WTC11 (cell line): Measurements from ENCODE around the gene FLT1. TPM values are rescaled to one million over a fixed set of nuclear protein-coding genes. Genes with fewer than 3 reads are reported as not detected.

ENCODE experiments used
- ATAC-seq: fragments of 200-7000 bp; cut with Tn5 transposase; 2 replicates; pipeline ENCODE4 v1.10.0; 2021; ENCODE audit warnings: mild to moderate bottlenecking, moderate library complexity
- CTCF ChIA-PET: fragments of 300-600 bp; sonication (Branson Sonifier 250); formaldehyde crosslinking; loops from one replicate; lab custom pipeline; 2021; ENCODE audit warnings: antibody characterized with exemption; lab: Charles Lee
- POLR2A ChIA-PET: fragments of 350-600 bp; sonication (Branson Sonifier 250); formaldehyde crosslinking; loops from one replicate; lab custom pipeline; 2021; ENCODE audit warnings: antibody characterized with exemption; lab: Charles Lee
- DNase-seq: peaks from one replicate; pipeline ENCODE4 v3.0.0; 2021; ENCODE audit warnings: low spot score
- H3K27ac Mint-ChIP-seq: 2 replicates; pipeline ENCODE4 v1.8.0; 2021; ENCODE audit warnings: mixed read lengths
- H3K27me3 Mint-ChIP-seq: 2 replicates; pipeline ENCODE4 v1.8.0; 2021; ENCODE audit warnings: low read depth, mild to moderate bottlenecking, moderate library complexity, mixed read lengths
- H3K36me3 Mint-ChIP-seq: 2 replicates; pipeline ENCODE4 v1.8.0; 2021; ENCODE audit warnings: mixed read lengths
- H3K4me1 Mint-ChIP-seq: 2 replicates; pipeline ENCODE4 v1.8.0; 2022; ENCODE audit warnings: mixed read lengths
- H3K4me3 Mint-ChIP-seq: 2 replicates; pipeline ENCODE4 v1.8.0; 2021; ENCODE audit warnings: mild to moderate bottlenecking, moderate library complexity, mixed read lengths
- H3K9me3 Mint-ChIP-seq: 2 replicates; pipeline ENCODE4 v1.8.0; 2021; ENCODE audit warnings: mixed read lengths
- AFF4 ChIP-seq: sonication (generic); formaldehyde crosslinking; IDR thresholded peaks from 2 replicates; pipeline ENCODE4 v1.8.1; 2023; ENCODE audit warnings: mild to moderate bottlenecking, missing genetic modification reagents, borderline replicate concordance
- E2F1 ChIP-seq: sonication (generic); formaldehyde crosslinking; IDR thresholded peaks from 2 replicates; pipeline ENCODE4 v1.8.0; 2022; ENCODE audit warnings: mild to moderate bottlenecking, missing genetic modification reagents
- ETV6 ChIP-seq: sonication (generic); formaldehyde crosslinking; IDR thresholded peaks from 2 replicates; pipeline ENCODE4 v1.8.1; 2022; ENCODE audit warnings: mild to moderate bottlenecking, missing genetic modification reagents
- IRF2 ChIP-seq: sonication (generic); formaldehyde crosslinking; IDR thresholded peaks from 2 replicates; pipeline ENCODE4 v1.8.0; 2022; ENCODE audit warnings: low read depth, missing genetic modification reagents, borderline replicate concordance
- JUN ChIP-seq: sonication (generic); formaldehyde crosslinking; IDR thresholded peaks from 2 replicates; pipeline ENCODE4 v1.8.0; 2023; ENCODE audit warnings: mild to moderate bottlenecking, missing genetic modification reagents
- NFE2L1 ChIP-seq: sonication (generic); formaldehyde crosslinking; IDR thresholded peaks from 2 replicates; pipeline ENCODE4 v1.8.1; 2023; ENCODE audit warnings: missing genetic modification reagents
- NR3C1 ChIP-seq: sonication (generic); formaldehyde crosslinking; conservative IDR thresholded peaks from 2 replicates; pipeline ENCODE4 v1.8.1; 2023; ENCODE audit warnings: low read depth, mild to moderate bottlenecking, missing genetic modification reagents
- PRRX2 ChIP-seq: fragments of 250-450 bp; sonication (Bioruptor Pico); IDR thresholded peaks from 2 replicates; pipeline ENCODE4 v1.8.0; 2021; ENCODE audit warnings: mild to moderate bottlenecking
- RELA ChIP-seq: sonication (generic); formaldehyde crosslinking; IDR thresholded peaks from 2 replicates; pipeline ENCODE4 v1.8.1; 2022; ENCODE audit warnings: missing genetic modification reagents, mild to moderate bottlenecking, borderline replicate concordance
- RORB ChIP-seq: fragments of 250-450 bp; sonication (Bioruptor Pico); IDR thresholded peaks from 2 replicates; pipeline ENCODE4 v1.9.0; 2021; ENCODE audit warnings: mild to moderate bottlenecking
- SMAD4 ChIP-seq: sonication (generic); formaldehyde crosslinking; IDR thresholded peaks from 2 replicates; pipeline ENCODE4 v1.8.0; 2022; ENCODE audit warnings: mild to moderate bottlenecking, missing genetic modification reagents
- SP1 ChIP-seq: sonication (generic); formaldehyde crosslinking; conservative IDR thresholded peaks from 2 replicates; pipeline ENCODE4 v1.8.1; 2022; ENCODE audit warnings: missing genetic modification reagents
- TCF7 ChIP-seq: sonication (generic); formaldehyde crosslinking; IDR thresholded peaks from 2 replicates; pipeline ENCODE4 v1.8.0; 2022; ENCODE audit warnings: mild to moderate bottlenecking, low read depth, missing genetic modification reagents, moderate library complexity
- TP53 ChIP-seq: sonication (generic); formaldehyde crosslinking; IDR thresholded peaks from 2 replicates; pipeline ENCODE4 v1.8.1; 2023; ENCODE audit warnings: mild to moderate bottlenecking, missing genetic modification reagents
- ZBTB43 ChIP-seq: sonication (generic); formaldehyde crosslinking; IDR thresholded peaks from 2 replicates; pipeline ENCODE4 v1.8.1; 2023; ENCODE audit warnings: mild to moderate bottlenecking, missing genetic modification reagents
- ZNF281 ChIP-seq: sonication (generic); formaldehyde crosslinking; IDR thresholded peaks from 2 replicates; pipeline ENCODE4 v1.8.0; 2023; ENCODE audit warnings: mild to moderate bottlenecking, missing genetic modification reagents
- total RNA-seq: library from RNA; stranded (reverse); gene quantifications from 3 replicates; pipeline ENCODE4 v1.2.3, GENCODE V29; 2021
- TF ChIP-seq, protein P1 (sequence below): fragments of 250-450 bp; sonication (Bioruptor Pico); IDR thresholded peaks from 2 replicates; pipeline ENCODE4 v1.9.0; 2021; ENCODE audit warnings: mild to moderate bottlenecking, borderline replicate concordance

The FLT1 gene
- total RNA-seq, 1 experiment from 2014 or later = 66.3 TPM

DNA sequence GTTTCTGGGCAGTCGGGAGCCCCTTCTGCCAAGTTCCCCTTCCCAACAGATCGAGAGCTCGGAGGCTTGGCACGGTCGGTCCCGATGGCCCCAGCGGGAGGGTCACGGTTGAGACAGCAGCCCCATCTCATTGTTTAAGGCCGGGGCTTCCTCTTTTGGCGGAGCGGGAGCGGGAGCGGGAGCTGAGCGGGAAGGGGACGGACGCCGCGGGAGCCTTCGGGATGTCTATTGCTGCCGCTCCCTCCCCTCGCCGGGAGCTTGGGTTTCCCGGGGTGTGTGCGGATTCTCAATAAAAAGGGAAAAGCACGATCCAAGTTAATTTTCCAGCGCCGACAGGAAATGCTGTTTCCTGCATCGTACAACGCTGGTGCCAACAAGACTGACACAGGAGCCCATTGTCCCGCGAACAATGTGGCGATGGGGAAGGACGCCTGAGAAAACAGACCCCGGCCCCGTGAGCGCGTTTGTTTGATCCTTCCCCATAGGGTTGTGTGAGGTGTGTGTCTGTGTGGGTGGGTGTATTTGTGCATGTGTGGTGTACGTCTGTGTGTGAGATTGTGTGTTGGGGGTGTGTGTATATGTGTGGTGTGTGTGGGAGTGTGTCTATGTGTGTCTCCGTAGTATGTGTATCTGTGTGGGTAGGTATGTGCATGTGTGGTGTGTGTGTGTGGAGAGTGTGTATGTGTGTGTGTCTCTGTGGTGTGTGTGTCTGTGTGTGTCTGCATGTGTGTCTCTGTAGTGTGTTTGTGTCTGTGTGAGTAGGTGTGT is 36.3 kb upstream of the FLT1 start (continued):
- TF ChIP-seq, protein P1, sequence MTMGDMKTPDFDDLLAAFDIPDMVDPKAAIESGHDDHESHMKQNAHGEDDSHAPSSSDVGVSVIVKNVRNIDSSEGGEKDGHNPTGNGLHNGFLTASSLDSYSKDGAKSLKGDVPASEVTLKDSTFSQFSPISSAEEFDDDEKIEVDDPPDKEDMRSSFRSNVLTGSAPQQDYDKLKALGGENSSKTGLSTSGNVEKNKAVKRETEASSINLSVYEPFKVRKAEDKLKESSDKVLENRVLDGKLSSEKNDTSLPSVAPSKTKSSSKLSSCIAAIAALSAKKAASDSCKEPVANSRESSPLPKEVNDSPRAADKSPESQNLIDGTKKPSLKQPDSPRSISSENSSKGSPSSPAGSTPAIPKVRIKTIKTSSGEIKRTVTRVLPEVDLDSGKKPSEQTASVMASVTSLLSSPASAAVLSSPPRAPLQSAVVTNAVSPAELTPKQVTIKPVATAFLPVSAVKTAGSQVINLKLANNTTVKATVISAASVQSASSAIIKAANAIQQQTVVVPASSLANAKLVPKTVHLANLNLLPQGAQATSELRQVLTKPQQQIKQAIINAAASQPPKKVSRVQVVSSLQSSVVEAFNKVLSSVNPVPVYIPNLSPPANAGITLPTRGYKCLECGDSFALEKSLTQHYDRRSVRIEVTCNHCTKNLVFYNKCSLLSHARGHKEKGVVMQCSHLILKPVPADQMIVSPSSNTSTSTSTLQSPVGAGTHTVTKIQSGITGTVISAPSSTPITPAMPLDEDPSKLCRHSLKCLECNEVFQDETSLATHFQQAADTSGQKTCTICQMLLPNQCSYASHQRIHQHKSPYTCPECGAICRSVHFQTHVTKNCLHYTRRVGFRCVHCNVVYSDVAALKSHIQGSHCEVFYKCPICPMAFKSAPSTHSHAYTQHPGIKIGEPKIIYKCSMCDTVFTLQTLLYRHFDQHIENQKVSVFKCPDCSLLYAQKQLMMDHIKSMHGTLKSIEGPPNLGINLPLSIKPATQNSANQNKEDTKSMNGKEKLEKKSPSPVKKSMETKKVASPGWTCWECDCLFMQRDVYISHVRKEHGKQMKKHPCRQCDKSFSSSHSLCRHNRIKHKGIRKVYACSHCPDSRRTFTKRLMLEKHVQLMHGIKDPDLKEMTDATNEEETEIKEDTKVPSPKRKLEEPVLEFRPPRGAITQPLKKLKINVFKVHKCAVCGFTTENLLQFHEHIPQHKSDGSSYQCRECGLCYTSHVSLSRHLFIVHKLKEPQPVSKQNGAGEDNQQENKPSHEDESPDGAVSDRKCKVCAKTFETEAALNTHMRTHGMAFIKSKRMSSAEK = no peak

- H3K27me3 Mint-ChIP-seq = peaks cover 29% of the 10 kb centered on the region
- no peak for TF ChIP-seq IRF2 (CRISPR knock-in tag)
- TF ChIP-seq AFF4 (CRISPR knock-in tag) = no peak
- POLR2A ChIA-PET = interaction anchor here (0.9 to 1.0 kb wide), 2 partner anchors 35 to 36 kb away, joined by 3 to 4 read pairs; partner anchors contain the start of gene FLT1
Observed at GRCh38 chr13:28530729-28531076, 35.8 kb upstream of the FLT1 start.

DNA sequence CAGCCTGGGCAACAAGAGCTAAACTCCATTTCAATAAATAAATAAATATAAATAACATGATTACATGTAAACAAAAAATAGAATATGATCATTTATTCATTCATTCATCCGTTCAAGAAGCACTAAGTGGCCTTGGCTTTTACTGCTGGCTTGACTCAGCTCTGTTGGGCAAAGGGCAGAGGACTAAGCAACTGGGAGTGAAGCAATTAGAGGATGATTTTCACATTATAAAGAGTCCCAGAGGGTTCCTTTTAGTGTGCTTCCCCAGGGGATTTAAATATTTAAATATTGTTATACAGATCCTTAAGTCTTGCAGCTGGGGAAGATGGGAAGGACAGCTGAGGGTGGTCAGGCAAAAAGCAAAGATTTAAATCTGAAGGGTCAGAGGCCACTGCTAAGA is 34.9 kb upstream of the FLT1 start:
- Mint-ChIP-seq H3K4me1 (peaks cover 31% of the 10 kb centered on the region), H3K9me3 (no peaks in the 10 kb centered on the region), H3K4me3 (no peak overlapping the region), H3K27me3 (peaks cover 29% of the 10 kb centered on the region), H3K36me3 (no peaks in the 10 kb centered on the region), H3K27ac (no peak overlapping the region)
- TF ChIP-seq TCF7 (CRISPR knock-in tag) = no peak
- TF ChIP-seq NFE2L1 (CRISPR knock-in tag) = no peak
- TF ChIP-seq E2F1 (CRISPR knock-in tag) = no peak
- TF ChIP-seq TP53 (CRISPR knock-in tag) = no peak
- TF ChIP-seq ETV6 (CRISPR knock-in tag) = no peak
- no peak for TF ChIP-seq RELA (CRISPR knock-in tag)
- TF ChIP-seq PRRX2 = no peak
- TF ChIP-seq JUN = no peak
- no peak for TF ChIP-seq ZNF281 (CRISPR knock-in tag)
- TF ChIP-seq SP1 (CRISPR knock-in tag) = no peak
- TF ChIP-seq RORB (CRISPR knock-in tag) = no peak
- no peak for TF ChIP-seq SMAD4 (CRISPR knock-in tag)
- no peak for TF ChIP-seq NR3C1 (CRISPR knock-in tag)
- no peak for TF ChIP-seq ZBTB43 (CRISPR knock-in tag)
- ChIA-PET CTCF (interaction anchor here (0.7 to 1.4 kb wide), 3 partner anchors 19 to 267 kb away, joined by 3 read pairs; no protein-coding TSS in a partner anchor), POLR2A (no interaction called here)
- ATAC-seq = no peak
- no peak for DNase-seq

More at GRCh38 chr13:28530729-28531076, 35.8 kb upstream of the FLT1 start:
- 0 out of 2 replicates have a peak, but pooled peaks cover 3% of the 10 kb centered on the region for H3K9me3 Mint-ChIP-seq
- peaks cover 2% of the 10 kb centered on the region; the same call in 1 of the 2 replicates for H3K36me3 Mint-ChIP-seq
- H3K4me3 Mint-ChIP-seq = no peak overlapping the region
- ATAC-seq = no peak
- no peak overlapping the region for H3K27ac Mint-ChIP-seq
- CTCF ChIA-PET = interaction anchor here (0.9 to 1.3 kb wide), 3 partner anchors 18 to 125 kb away, joined by 3 to 4 read pairs (median 3); no protein-coding TSS in a partner anchor
- no peak for DNase-seq
- peaks cover 28% of the 10 kb centered on the region for H3K4me1 Mint-ChIP-seq
